Measurements from ENCODE around the gene SPDEF. TPM values are rescaled to one million over a fixed set of nuclear protein-coding genes. Genes with fewer than 3 reads are reported as not detected.

SPDEF gene
- total RNA-seq, 4 donors from 2014 or later: 4.4 TPM; not detected in 3

DNA sequence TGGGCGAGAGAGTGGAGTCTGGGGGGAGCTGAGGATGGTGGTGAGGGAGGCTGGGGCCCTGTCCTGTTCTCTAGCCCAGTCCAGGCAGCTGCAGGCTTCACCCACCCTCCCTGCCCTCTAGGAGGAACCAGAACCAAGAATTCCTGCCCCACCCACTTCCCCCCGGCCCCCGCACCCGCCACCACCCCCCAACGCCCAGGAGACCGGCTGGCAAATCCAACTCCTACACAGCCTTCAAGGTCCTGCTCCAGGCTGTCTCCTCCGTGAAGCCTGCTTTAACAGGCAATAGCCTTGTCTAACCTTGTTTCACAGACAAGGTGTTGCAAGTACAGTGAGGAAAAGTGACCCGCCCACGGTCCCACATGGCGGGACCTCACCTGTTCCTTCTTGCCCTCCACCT lies 2.4 kb downstream of the SPDEF start:
- peaks cover 0 to 12% (median 0%) of the 10 kb centered on the region in 3 donors for H3K9me3 ChIP-seq
- H3K4me3 ChIP-seq: no peak overlapping the region
- no peaks in the 10 kb centered on the region for H3K4me1 ChIP-seq
- no peaks in the 10 kb centered on the region for H3K36me3 ChIP-seq
- no peak overlapping the region for H3K27ac ChIP-seq
- no peaks in the 10 kb centered on the region for H3K27me3 ChIP-seq
- TF ChIP-seq POLR2AphosphoS5 (IDR thresholded peaks at IDR 0.05) (no peak), CTCF (IDR thresholded peaks at IDR 0.05) (no peak), EP300 (IDR thresholded peaks at IDR 0.05) (no peak), POLR2A (IDR thresholded peaks at IDR 0.05) (no peak)
- 69% methylated on average over 1 of the region's 10 CpGs; no CpG with 5 or more reads in 1 of the 2 donors for WGBS, 2 donors (ENCODE audit: low coverage in 1 of 2)
- ATAC-seq: no peak

DNA sequence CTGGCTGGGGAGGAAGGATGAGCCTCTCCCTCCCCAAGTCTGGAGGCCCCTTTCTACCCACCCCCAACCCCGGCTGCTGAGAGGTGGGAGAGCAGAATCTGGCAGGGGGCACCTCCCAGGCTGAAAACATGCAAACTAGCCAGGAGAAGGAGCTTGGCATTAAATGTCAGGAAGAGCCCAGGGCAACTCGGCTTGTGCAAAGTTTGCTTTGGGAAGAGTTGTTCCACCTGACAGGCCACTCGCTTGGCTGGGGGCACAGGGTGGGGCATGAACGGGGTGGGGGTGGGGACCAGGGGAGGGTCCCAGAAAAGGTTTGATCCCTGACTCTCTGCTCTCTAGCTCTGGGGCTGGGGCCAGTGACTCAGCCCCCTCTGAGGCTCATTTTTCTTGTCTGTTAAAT lies 3.0 kb downstream of the SPDEF start:
- Histone ChIP-seq H3K4me1 (no peaks in the 10 kb centered on the region), H3K4me3 (no peak overlapping the region), H3K27ac (no peak overlapping the region), H3K9me3 (peaks cover 0 to 6% (median 0%) of the 10 kb centered on the region in 3 donors), H3K27me3 (no peaks in the 10 kb centered on the region), H3K36me3 (no peaks in the 10 kb centered on the region)
- no peak for ATAC-seq
- TF ChIP-seq CTCF (IDR thresholded peaks at IDR 0.05) (no peak), EP300 (IDR thresholded peaks at IDR 0.05) (no peak), POLR2A (IDR thresholded peaks at IDR 0.05) (no peak), POLR2AphosphoS5 (IDR thresholded peaks at IDR 0.05) (no peak)
- no CpG with 5 or more reads among the region's 4 CpGs for WGBS, 2 donors (ENCODE audit: low coverage in 1 of 2)

DNA sequence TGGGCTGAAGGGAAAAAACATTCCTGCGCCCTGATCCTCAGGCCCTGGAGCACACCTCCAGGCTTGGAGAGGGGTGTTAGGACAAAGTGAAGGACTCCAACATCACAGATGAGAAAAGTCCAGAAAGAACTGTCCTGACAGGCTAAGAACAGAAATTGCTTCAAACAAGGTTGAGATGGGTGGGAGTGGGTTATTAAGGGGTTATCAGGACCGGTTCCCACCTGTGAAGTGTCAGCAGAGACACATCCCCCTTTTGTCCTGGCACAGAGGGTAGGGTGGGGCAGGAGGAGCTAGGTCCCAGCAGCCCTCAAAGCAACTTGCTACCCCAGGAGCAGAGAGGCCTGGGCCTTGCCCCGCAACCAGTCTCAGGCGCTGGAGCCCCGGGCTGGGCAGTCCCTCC lies 3.5 kb downstream of the SPDEF start:
- WGBS, 2 donors (ENCODE audit: low coverage in 1 of 2): 50 to 93% methylated on average over 1 to 5 of the region's 5 CpGs
- no peaks in the 10 kb centered on the region for H3K36me3 ChIP-seq
- no peak for TF ChIP-seq EP300 (IDR thresholded peaks at IDR 0.05)
- no peak for TF ChIP-seq CTCF (IDR thresholded peaks at IDR 0.05)
- TF ChIP-seq POLR2A (IDR thresholded peaks at IDR 0.05): no peak
- TF ChIP-seq POLR2AphosphoS5 (IDR thresholded peaks at IDR 0.05): no peak
- ATAC-seq: no peak
- H3K27me3 ChIP-seq: no peaks in the 10 kb centered on the region
- H3K4me3 ChIP-seq: no peak overlapping the region
- H3K9me3 ChIP-seq: peaks cover 0 to under 1% (median 0%) of the 10 kb centered on the region in 3 donors
- no peak overlapping the region for H3K27ac ChIP-seq
- no peaks in the 10 kb centered on the region for H3K4me1 ChIP-seq

GRCh38 chr6:34551720-34552119 lies 4.4 kb downstream of the SPDEF start:
- Histone ChIP-seq H3K9me3 (no peaks in the 10 kb centered on the region), H3K27ac (no peak overlapping the region), H3K36me3 (no peaks in the 10 kb centered on the region), H3K4me1 (peaks cover 0 to 7% (median 0%) of the 10 kb centered on the region in 3 donors), H3K4me3 (no peak overlapping the region), H3K27me3 (no peaks in the 10 kb centered on the region)
- no peak for TF ChIP-seq POLR2A (IDR thresholded peaks at IDR 0.05)
- no peak for TF ChIP-seq POLR2AphosphoS5 (IDR thresholded peaks at IDR 0.05)
- TF ChIP-seq CTCF (IDR thresholded peaks at IDR 0.05): no peak
- no peak for TF ChIP-seq EP300 (IDR thresholded peaks at IDR 0.05)
- whole genome bisulfite sequencing, 2 donors (ENCODE audit: low coverage in 1 of 2): 87 to 96% methylated on average over 5 to 6 of the region's 8 CpGs
- no peak for ATAC-seq

DNA sequence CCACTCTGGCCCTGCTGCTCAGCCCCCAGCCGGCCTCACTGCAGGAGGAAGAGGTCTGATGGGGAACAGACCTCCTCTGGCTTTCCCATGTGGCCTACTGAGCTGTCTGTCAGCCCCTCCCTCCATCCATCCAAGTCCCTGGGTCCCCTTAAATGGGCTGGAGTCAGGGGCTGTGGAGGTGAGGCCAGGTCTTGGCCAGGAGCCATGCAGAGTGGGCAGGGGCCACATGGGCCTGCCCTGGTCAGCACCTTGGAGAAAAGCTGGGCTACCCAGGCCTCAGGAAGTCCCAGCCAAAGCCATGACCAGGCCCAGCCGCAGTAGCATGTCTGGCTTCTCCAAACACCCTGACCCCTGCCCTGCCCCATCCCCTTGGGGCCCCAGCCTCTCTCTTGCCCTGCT lies 6.3 kb downstream of the SPDEF start:
- Histone ChIP-seq H3K27ac (no peak overlapping the region), H3K36me3 (no peaks in the 10 kb centered on the region), H3K4me1 (peaks cover 0 to 17% (median 0%) of the 10 kb centered on the region in 3 donors), H3K27me3 (no peaks in the 10 kb centered on the region), H3K4me3 (no peak overlapping the region), H3K9me3 (no peaks in the 10 kb centered on the region)
- TF ChIP-seq EP300 (IDR thresholded peaks at IDR 0.05) (no peak), CTCF (IDR thresholded peaks at IDR 0.05) (no peak), POLR2A (IDR thresholded peaks at IDR 0.05) (no peak), POLR2AphosphoS5 (IDR thresholded peaks at IDR 0.05) (no peak)
- no CpG with 5 or more reads among the region's 2 CpGs for WGBS, 2 donors (ENCODE audit: low coverage in 1 of 2)
- ATAC-seq: no peak
